ENCODE results near the gene BCL7A.

Gene BCL7A

DNA sequence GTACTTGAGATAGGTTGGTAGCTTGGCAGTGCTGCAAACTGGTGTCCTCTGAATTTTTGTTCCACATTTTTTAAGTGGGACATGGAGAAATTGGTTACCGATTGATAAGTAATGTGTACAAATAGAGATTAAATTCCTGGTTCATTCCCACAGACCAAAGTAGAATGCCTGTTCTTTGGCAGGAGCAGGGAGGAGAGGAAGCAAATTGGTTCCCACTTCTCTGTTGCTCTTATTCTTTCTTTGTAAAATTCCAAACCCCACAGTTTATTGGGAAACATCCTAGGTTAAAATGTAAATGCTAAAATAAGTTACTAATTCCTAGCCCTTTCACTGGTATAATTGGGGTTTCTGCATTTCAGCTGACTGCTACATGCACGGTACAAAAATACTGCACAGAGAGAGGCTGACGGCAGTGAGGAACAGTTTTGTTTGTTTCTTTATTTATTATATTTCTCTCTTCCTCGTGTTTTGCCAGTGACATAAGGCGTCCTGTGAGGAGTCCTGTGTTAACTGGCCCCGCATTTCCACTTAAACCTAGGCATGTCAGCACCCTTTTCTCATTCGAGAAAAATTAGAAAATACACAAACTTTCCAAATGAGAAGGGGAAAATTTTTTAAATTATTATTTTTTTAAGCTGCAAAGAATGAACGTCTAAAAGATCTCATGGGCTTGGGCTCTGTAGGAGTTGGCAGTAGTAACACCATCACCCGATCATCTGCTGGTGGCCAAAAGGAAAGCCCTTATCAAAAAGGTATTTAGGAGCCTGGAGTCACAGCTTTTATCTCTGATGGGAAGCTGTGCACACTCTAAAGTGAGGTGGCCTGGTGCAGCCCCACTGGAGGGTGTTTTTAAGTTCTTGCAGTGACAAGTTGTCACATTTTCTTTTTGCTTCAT, 25.4 kb upstream of the BCL7A start:
- Histone ChIP-seq H3K36me3 (no peaks in the 10 kb centered on the region), H3K4me1 (peaks cover 0 to 12% (median 8%) of the 10 kb centered on the region in 4 donors), H3K4me3 (no peak overlapping the region), H3K27ac (peak overlapping the region in 1 of 2 donors; percentile 11), H3K27me3 (no peaks in the 10 kb centered on the region), H3K9me3 (no peaks in the 10 kb centered on the region)
- DNase-seq, result no peak
- intact Hi-C loops (cut with DNase I; ENCODE audit: low total_unique reads), result no loop called here
- TF ChIP-seq, protein P1, sequence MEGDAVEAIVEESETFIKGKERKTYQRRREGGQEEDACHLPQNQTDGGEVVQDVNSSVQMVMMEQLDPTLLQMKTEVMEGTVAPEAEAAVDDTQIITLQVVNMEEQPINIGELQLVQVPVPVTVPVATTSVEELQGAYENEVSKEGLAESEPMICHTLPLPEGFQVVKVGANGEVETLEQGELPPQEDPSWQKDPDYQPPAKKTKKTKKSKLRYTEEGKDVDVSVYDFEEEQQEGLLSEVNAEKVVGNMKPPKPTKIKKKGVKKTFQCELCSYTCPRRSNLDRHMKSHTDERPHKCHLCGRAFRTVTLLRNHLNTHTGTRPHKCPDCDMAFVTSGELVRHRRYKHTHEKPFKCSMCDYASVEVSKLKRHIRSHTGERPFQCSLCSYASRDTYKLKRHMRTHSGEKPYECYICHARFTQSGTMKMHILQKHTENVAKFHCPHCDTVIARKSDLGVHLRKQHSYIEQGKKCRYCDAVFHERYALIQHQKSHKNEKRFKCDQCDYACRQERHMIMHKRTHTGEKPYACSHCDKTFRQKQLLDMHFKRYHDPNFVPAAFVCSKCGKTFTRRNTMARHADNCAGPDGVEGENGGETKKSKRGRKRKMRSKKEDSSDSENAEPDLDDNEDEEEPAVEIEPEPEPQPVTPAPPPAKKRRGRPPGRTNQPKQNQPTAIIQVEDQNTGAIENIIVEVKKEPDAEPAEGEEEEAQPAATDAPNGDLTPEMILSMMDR (IDR thresholded peaks at IDR 0.05), result no peak

DNA sequence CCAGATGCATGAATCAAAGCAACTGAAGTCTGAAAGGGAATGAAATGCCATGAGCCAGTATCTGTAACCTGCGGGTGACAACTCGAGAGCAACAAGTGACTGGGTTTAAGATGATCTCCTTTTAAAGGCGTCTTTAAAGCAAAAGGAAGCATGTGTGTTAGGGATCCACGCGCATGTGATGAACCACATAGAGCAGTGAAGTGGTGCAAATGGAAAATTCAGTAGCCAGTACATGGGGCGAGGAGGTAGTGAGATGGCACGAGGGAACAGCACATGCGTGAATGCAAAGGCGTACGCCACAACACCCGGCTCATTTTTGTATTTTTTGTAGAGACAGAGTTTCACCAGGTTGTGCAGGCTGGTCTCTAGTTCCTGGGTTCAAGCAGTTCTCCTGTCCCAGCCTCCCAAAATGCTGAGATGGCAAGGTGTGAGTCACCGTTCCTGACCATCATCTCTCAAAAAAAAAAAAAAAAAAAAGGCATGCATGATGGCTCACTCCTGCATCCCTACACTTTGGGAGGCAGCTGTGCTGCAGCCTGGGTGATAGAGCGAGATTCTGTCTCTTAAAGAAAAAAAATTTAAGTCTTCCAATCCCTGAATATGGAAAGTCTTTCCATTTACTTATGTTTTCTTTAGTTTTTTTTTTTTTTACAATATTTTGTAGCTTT, 24.6 kb upstream of the BCL7A start:
- intact Hi-C loops (cut with DNase I; ENCODE audit: low total_unique reads), result no loop called here
- no peaks in the 10 kb centered on the region for H3K36me3 ChIP-seq
- no peak for DNase-seq
- no peaks in the 10 kb centered on the region for H3K27me3 ChIP-seq
- H3K9me3 ChIP-seq, result no peaks in the 10 kb centered on the region
- no peak overlapping the region for H3K27ac ChIP-seq
- TF ChIP-seq, protein P1 (IDR thresholded peaks at IDR 0.05), result no peak
- H3K4me1 ChIP-seq, result peaks cover 0 to 12% (median 8%) of the 10 kb centered on the region in 4 donors
- no peak overlapping the region for H3K4me3 ChIP-seq

DNA sequence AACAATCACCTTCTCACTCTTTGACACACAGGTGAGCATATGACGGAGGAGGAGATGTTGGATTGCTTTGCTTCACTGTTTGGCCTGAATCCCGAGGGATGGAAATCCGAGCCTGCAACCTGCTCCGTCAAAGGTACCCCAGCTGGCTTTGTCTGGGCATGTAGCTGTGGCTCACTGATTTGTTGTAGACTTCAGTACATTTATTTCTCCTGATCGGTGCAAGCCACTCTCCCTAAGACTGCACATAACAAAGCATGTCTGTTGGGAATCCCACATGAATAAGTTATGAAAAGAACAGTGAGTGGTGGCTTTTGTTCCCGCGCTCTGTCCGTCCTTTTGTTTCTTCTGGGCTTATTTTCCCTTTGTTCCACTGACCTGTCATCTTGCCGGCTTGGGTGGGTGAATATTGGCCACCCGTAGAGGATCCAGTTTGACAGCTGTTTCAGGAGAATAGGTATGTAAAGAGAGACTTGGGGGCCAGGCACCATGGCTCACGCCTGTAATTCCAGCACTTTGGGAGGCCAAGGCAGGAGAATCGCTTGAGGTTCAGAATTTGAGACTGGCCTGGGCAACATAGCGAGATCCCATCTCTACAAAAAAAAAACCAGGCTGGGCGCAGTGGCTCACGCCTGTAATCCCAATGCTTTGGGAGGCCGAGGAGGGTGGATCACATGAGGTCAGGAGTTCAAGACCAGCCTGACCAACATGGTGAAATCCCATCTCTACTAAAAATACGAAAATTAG, 20.0 kb upstream of the BCL7A start:
- Histone ChIP-seq H3K4me3 (no peak overlapping the region), H3K27ac (no peak overlapping the region), H3K36me3 (no peaks in the 10 kb centered on the region), H3K27me3 (no peaks in the 10 kb centered on the region), H3K4me1 (peaks cover 0 to 27% (median 15%) of the 10 kb centered on the region in 4 donors), H3K9me3 (no peaks in the 10 kb centered on the region)
- intact Hi-C loops (cut with DNase I; ENCODE audit: low total_unique reads), result no loop called here
- TF ChIP-seq, protein P1 (IDR thresholded peaks at IDR 0.05), result no peak
- no peak for DNase-seq

GRCh38 chr12:122003651-122004611, 17.8 kb upstream of the BCL7A start:
- H3K4me3 ChIP-seq, result peak overlapping the region in 1 of 2 donors; percentile 12
- TF ChIP-seq, protein P1 (IDR thresholded peaks at IDR 0.05), result no peak
- peak overlapping the region; percentile 66 to 80 for H3K27ac ChIP-seq
- DNase-seq, result no peak
- no peaks in the 10 kb centered on the region for H3K27me3 ChIP-seq
- no peaks in the 10 kb centered on the region for H3K36me3 ChIP-seq
- intact Hi-C loops (cut with DNase I; ENCODE audit: low total_unique reads), result no loop called here
- H3K9me3 ChIP-seq, result no peaks in the 10 kb centered on the region
- peaks cover 0 to 24% (median 13%) of the 10 kb centered on the region in 4 donors for H3K4me1 ChIP-seq
